Measurements from ENCODE around the gene SAA4.
A peak's percentile ranks its signal among the peaks of the same experiment; 100 is the strongest.
"Not testable (repeated sequence)": the region's sequence is repeated elsewhere in the genome, so short reads cannot be mapped to it uniquely, and the experiment has no call there.

The SAA4 gene

DNA sequence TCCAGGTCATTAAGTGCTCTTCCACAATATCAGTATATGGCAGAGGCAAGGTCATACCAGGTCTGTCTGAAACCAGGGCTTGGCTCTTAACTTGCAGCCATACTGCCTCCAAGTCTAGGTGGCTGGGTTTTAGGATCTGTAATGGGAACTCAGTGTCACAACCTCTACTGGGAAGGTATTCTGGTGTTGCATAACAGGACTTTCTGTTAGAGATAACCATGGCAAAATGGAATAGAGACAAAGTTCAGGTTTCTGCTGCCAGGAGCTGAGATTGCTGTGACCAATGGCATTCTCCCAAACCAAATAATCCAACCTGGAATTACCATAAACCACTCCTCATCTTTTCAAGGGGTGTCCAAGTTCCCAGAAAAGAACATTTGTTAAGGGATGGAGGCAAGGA lies 22.7 kb upstream of the SAA4 start:
- Mint-ChIP-seq H3K4me3 (no peak overlapping the region), H3K9me3 (ENCODE audit: low read depth) (no peaks in the 10 kb centered on the region), H3K27ac (no peak overlapping the region), H3K27me3 (no peaks in the 10 kb centered on the region), H3K36me3 (no peaks in the 10 kb centered on the region), H3K4me1 (ENCODE audit: low read depth) (no peaks in the 10 kb centered on the region)

DNA sequence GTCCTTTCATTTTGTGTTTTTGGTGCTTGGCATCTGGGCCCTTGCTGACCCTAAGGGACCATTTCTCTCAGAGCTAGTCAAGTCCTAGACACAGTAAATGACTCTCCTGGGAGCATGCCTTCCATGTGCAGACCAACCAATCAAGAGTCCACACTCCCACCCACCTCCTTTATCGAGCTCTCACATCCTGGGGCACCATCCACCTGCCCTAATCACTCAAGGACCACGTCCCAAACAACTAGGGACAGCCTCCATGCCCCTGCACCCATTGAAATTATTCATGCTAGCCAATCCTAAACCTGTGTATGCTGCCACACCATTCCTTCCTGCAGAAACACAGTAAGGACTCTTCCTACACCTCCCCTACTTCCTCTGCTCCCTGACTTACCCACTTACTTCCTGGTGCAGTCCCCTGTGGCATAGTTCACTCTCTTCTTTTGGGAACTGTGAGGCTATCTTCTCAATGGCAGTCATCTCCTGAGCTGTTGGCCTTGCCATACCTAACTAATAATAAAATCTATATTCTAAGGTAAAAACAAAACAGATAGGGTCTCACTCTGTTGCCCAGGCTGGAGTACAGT lies 18.3 kb upstream of the SAA4 start:
- H3K9me3 Mint-ChIP-seq (ENCODE audit: low read depth) = no peaks in the 10 kb centered on the region
- H3K27ac Mint-ChIP-seq = no peak overlapping the region
- no peaks in the 10 kb centered on the region for H3K36me3 Mint-ChIP-seq
- H3K27me3 Mint-ChIP-seq = no peaks in the 10 kb centered on the region
- no peaks in the 10 kb centered on the region for H3K4me1 Mint-ChIP-seq (ENCODE audit: low read depth)
- no peak overlapping the region for H3K4me3 Mint-ChIP-seq

DNA sequence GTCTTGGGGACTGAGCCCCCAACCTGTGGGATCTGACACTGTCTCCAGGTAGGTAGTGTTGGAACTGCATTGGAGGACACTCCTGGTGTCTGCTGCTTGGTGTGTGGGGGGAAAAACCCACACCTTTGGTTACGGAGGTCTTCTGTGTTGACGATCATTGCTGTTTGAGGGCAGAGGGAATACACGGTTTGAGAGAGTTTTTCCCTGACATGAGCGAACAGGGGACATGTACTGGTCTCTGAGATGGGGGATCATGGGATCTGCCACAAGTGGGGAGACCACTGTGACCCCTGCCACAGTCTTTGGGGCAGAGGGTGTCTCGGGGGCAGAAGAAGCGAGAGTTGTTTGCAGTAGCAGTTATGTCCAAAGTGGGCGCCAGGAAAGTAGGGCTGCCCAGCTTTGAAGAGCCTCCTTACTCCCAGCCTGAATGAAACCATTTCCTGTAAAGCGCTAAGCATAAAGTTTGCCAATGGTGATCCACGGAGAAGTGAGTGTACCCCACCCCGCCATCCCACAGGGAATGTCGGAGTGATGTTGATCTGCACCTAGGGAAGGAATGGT lies 17.3 kb upstream of the SAA4 start:
- Mint-ChIP-seq H3K9me3 (ENCODE audit: low read depth) (no peaks in the 10 kb centered on the region), H3K27me3 (no peaks in the 10 kb centered on the region), H3K27ac (no peak overlapping the region), H3K36me3 (no peaks in the 10 kb centered on the region), H3K4me3 (no peak overlapping the region), H3K4me1 (ENCODE audit: low read depth) (no peaks in the 10 kb centered on the region)

DNA sequence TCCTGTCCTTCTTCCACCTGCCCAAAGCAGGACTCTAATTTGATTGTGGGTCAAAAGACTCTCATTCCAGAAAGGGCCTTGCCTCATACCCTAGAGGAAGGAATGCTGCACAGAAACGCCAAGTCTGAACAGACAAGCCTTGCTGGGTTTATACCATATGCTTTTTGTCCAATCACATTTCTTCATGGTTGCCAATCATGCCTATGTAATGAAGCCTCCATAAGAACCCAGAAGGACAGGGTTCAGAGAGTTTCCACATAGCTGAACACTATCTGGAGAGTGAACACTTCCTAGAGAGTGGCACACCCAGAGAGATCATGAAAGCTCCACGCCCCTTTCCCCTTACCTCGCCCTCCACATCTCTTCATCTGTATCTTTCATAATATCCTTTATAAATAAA lies 16.6 kb upstream of the SAA4 start:
- Mint-ChIP-seq H3K27me3 (no peaks in the 10 kb centered on the region), H3K36me3 (no peaks in the 10 kb centered on the region), H3K27ac (no peak overlapping the region), H3K4me3 (no peak overlapping the region), H3K9me3 (ENCODE audit: low read depth) (no peaks in the 10 kb centered on the region), H3K4me1 (ENCODE audit: low read depth) (no peaks in the 10 kb centered on the region)

DNA sequence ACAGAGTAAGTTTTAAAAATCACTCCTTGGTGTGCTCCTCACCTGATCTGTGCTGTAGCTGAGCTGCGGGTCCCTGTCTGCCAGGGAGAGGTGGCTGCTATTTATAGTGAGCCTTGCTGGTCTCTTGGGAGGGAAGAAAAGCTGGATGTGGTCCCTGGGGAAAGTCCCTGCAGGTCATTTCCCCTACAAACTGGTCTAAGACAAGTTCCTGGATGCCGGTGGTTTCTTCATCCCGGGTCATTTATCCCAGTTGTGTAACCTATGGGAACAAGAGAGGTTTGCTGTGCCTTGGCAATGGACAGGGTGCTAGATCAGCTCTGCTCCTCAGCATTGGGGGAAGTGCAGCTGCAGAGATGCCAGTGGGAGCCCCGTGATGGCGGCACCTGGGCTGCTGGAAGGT lies 12.0 kb upstream of the SAA4 start, which contains the start of gene SAA2:
Gene SAA2, minus strand, starts transcription at position 108 of the 400 bp plus-strand sequence. CDS start 657 bp downstream, outside the sequence.
- H3K9me3 Mint-ChIP-seq (ENCODE audit: low read depth) = peaks cover under 1% of the 10 kb centered on the region
- no peaks in the 10 kb centered on the region for H3K27me3 Mint-ChIP-seq
- H3K27ac Mint-ChIP-seq = no peak within 1 kb of the TSS

DNA sequence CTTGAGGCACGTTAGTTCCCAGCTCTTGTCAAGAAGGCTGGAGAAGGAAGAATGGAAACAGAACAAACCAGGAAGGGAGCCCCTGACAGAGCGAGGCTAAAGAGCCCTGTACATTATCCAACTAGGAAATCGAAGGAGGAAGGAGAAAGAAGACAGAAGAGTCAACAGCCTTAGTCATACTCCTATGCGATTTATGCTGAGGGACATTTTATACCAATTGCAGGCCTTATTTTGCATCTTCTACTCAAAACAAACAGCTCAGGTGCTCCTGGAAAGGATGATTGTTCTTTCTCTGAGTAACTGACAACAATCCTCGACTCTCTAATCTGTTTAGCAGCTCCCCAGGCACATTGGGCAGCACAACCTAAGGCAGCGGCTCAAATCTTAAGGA lies 10.6 kb upstream of the SAA4 start:
- not testable (repeated sequence) for H3K27ac Mint-ChIP-seq; H3K9me3 Mint-ChIP-seq (ENCODE audit: low read depth); H3K27me3 Mint-ChIP-seq; H3K4me1 Mint-ChIP-seq (ENCODE audit: low read depth); H3K4me3 Mint-ChIP-seq; H3K36me3 Mint-ChIP-seq

More for the DNA sequence above, 12.0 kb upstream of the SAA4 start, which contains the start of gene SAA2:
- Mint-ChIP-seq H3K4me1 (ENCODE audit: low read depth) (peaks cover 5% of the 10 kb centered on the region), H3K36me3 (no peaks in the 10 kb centered on the region), H3K4me3 (no peak within 1 kb of the TSS)

DNA sequence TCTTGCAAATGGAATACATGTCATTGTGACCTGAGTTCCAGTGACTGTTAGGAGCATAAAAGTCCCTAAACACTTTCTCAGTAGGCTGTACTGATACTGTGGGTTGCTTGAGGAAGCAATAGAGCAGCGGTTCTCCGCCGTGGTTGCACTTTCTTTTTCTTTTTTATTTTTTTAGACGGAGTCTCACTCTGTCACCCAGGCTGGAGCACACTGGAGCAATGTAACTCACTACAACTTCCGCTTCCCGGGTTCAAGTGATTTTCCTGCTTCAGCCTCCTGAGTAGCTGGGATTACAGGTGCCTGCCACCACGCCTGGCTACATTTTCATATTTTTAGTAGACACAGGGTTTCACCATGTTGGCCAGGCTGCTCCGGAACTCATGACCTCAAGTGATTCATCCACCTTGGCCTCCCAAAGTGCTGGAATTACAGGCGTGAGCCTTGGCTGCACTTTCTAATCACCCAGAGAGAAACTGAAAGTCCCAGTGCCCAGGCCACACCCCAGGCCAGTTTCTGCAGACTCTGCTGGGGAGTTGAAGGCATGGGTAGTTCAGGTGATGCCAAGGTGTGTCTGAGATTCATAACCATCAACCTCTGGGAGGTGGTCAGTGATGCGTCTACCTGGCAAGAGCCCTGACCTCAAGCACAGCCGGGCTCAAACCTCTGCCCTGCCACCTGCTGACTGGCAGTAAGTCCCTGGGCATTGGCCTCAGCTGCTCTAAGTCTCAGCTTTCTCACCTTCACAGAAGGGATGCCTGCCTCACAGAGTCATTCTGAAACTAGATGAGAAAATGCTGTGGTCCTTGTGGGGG lies 10.0 kb upstream of the SAA4 start:
- not testable (repeated sequence) for H3K9me3 Mint-ChIP-seq (ENCODE audit: low read depth); H3K4me1 Mint-ChIP-seq (ENCODE audit: low read depth); H3K27me3 Mint-ChIP-seq; H3K36me3 Mint-ChIP-seq; H3K27ac Mint-ChIP-seq
- peak overlapping the region; percentile 38 for H3K4me3 Mint-ChIP-seq

DNA sequence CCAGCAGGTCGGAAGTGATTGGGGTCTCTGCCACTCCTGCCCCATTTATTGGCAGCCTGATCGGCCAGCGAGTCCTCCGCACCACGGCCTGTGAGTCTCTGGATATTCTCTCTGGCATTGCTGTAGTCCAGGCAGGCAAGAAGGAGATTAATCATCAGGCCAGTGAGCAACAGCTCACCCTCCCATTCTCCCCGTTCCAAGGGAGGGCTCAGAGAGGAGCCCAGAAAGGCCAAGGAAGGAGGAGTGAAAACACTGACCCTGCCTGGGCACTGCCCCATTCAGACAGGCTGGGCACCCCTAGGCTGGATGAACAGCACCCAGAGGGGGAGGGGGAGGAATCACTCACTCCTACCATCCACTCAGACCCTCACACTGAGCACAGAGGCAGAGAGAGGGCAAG lies 8.8 kb upstream of the SAA4 start:
- H3K9me3 Mint-ChIP-seq (ENCODE audit: low read depth) = peaks cover 4% of the 10 kb centered on the region
- H3K36me3 Mint-ChIP-seq = peaks cover 3% of the 10 kb centered on the region
- peaks cover 5% of the 10 kb centered on the region for H3K4me1 Mint-ChIP-seq (ENCODE audit: low read depth)
- H3K27me3 Mint-ChIP-seq = no peaks in the 10 kb centered on the region
- no peak overlapping the region for H3K27ac Mint-ChIP-seq
- H3K4me3 Mint-ChIP-seq = no peak overlapping the region

DNA sequence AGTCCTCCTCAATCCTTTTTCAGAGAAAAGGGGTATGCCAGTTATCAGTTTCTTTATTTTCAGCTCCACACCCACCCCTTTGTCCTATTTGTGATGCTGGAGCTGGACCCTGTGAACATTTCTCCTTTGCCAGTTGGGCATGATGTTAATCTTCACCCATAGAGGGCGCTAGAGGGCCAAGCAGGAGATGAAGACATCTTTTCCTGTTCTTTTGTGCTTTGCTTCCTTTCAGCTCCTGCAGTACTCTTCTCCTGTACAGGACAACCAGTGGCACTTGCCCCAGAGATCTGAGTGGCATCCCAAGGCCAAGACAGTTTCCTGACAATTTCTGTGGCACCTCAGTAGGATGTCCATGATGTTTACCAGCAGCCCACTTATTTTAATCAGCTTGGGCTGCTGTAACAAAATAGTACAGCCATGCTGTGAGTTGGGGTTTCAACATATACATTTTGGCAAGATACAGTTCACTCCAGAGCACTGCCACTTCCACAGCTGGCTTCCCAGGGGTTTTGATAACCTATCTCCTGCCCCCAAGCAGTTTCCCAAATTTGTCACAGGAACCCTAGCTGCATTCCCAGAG lies 7.3 kb upstream of the SAA4 start:
- Mint-ChIP-seq H3K4me1 (ENCODE audit: low read depth) (peaks cover 5% of the 10 kb centered on the region), H3K9me3 (ENCODE audit: low read depth) (peaks cover 4% of the 10 kb centered on the region), H3K4me3 (no peak overlapping the region), H3K27me3 (peaks cover 6% of the 10 kb centered on the region), H3K36me3 (peaks cover 3% of the 10 kb centered on the region), H3K27ac (no peak overlapping the region)

DNA sequence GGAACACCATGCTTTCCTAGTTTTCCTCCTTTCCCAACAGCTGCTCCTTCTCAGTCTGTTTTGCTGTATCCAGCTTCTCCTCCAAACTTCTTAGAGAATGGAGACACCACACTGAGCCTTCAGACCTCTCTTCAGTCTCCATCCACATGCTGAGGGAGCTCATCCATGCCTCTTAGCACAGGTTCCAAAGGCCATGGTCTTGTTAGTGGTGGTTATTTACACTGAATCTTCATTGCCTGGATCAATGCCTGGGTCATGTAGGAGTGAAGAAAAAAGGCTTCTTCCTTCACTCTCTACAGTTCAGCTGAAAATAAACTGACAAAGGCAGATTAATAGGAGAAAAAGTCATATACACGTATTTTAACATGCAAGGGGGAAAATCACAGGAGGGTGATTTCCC lies 3.1 kb upstream of the SAA4 start:
- Mint-ChIP-seq H3K4me1 (ENCODE audit: low read depth) (no peaks in the 10 kb centered on the region), H3K27me3 (peaks cover 11% of the 10 kb centered on the region), H3K4me3 (no peak overlapping the region), H3K27ac (no peak overlapping the region), H3K36me3 (peaks cover 3% of the 10 kb centered on the region), H3K9me3 (ENCODE audit: low read depth) (peaks cover 4% of the 10 kb centered on the region)

DNA sequence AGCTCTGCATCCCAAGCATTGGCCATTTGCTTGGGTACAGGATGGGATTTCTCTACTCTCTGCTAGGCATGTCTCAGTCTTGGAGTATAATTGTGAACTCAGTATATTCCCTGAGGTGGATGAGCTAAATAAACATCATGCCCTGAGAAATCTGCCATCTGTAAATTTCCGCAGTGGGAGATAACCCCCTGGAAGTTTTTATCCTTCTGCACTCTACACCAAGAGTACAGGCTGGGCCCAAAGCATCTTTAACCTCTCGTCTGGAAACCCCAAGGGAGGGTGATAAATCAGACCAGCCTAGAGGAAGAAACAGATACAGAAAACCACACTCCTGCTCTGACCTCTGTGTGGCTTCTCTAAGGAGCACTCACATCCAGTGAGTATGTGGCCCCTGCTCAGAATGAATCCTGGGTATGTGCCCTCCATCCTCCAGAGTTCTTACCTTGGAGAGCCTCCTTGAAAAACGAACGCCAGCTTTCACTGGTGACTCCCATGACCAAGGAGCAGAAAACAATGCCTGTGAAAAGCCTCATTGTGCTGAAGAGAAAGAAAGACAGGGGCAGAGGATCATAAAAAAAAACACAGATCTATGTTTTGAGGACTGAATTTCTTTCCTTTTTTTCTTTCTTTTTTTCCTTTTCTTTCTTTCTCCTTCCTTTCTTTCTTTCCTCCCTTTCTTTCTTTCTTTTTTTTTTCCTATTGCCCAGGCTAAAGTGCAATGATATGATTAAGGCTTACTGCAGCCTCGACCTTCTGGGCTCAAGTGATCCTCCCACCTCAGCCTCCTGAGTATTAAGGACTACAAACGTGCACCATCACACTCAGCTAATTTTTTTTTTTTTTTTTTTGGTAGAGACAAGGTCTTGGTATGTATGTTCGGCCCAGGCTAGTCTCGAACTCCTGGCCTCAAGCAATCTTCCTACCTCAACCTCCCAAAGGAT lies 938 bp downstream of the SAA4 start:
- Mint-ChIP-seq H3K27me3 (peaks cover 19% of the 10 kb centered on the region), H3K4me3 (no peak overlapping the region), H3K36me3 (peaks cover under 1% of the 10 kb centered on the region), H3K4me1 (ENCODE audit: low read depth) (no peaks in the 10 kb centered on the region), H3K9me3 (ENCODE audit: low read depth) (no peaks in the 10 kb centered on the region), H3K27ac (no peak overlapping the region)

DNA sequence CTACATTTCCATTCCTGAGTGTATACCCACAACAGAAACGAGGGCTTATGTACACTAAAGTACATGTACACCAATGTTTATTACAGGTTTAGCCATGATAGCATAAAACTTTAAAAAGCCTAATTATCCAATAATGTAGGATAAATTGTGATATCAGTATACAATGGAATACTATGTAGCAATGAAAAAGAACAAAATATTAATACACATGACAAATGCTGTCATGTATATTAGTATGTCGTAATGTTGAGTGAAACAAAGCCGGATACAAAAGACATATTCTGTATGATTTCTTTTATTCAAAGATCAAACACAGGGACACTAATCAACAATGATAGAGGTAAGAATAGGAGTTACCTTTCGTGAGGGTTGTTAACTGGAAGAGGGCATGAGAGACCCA lies 2.7 kb downstream of the SAA4 start:
- H3K9me3 Mint-ChIP-seq (ENCODE audit: low read depth) = no peaks in the 10 kb centered on the region
- peaks cover 12% of the 10 kb centered on the region for H3K27me3 Mint-ChIP-seq
- H3K4me3 Mint-ChIP-seq = no peak overlapping the region
- no peak overlapping the region for H3K27ac Mint-ChIP-seq
- no peaks in the 10 kb centered on the region for H3K4me1 Mint-ChIP-seq (ENCODE audit: low read depth)
- no peaks in the 10 kb centered on the region for H3K36me3 Mint-ChIP-seq

DNA sequence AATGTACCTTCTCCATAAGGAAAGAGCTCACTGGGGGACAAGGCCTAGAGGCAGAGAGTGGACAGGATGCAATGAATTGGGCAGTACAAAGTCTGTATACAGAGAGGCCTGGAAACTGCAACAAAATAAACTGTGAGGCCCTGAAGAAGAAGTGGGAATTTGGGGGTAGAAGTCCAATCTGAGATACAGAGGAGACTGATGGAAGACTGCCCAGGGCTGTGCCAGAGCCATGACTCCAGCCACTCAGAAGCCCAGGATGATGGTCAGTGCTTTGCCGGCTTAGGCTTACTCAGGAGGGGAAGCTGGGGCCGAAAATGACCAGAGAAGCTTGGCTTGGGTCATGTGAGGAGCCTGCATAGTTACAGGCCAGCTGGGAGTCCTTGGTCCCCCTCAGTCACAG lies 5.7 kb downstream of the SAA4 start:
- no peaks in the 10 kb centered on the region for H3K36me3 Mint-ChIP-seq
- H3K4me1 Mint-ChIP-seq (ENCODE audit: low read depth) = no peaks in the 10 kb centered on the region
- no peak overlapping the region for H3K4me3 Mint-ChIP-seq
- H3K9me3 Mint-ChIP-seq (ENCODE audit: low read depth) = no peaks in the 10 kb centered on the region
- peaks cover 8% of the 10 kb centered on the region for H3K27me3 Mint-ChIP-seq
- no peak overlapping the region for H3K27ac Mint-ChIP-seq

DNA sequence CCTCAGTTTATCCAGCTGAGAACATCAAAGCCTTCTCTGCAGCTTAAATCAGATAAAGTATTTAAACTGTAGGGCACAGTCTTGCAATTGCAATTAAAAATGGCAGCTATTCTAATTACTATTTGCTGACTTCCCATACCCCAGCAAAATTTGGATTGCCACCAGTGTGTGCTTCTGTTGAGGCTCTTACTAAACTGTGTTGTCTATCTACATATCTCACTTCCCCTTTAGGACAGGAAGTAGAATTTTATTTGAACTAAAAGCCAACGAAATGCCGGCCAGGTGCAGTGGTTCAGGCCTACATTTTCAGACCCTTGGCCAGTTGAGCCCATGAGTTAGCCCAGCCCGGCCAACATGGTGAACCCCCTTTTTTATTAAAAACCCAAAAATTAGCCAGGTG lies 7.1 kb downstream of the SAA4 start:
- H3K4me1 Mint-ChIP-seq (ENCODE audit: low read depth) = no peaks in the 10 kb centered on the region
- H3K4me3 Mint-ChIP-seq = no peak overlapping the region
- no peaks in the 10 kb centered on the region for H3K36me3 Mint-ChIP-seq
- H3K27ac Mint-ChIP-seq = no peak overlapping the region
- no peaks in the 10 kb centered on the region for H3K9me3 Mint-ChIP-seq (ENCODE audit: low read depth)
- peaks cover 6% of the 10 kb centered on the region for H3K27me3 Mint-ChIP-seq
